ENCODE results near the gene ARHGAP10.

ARHGAP10 gene

DNA sequence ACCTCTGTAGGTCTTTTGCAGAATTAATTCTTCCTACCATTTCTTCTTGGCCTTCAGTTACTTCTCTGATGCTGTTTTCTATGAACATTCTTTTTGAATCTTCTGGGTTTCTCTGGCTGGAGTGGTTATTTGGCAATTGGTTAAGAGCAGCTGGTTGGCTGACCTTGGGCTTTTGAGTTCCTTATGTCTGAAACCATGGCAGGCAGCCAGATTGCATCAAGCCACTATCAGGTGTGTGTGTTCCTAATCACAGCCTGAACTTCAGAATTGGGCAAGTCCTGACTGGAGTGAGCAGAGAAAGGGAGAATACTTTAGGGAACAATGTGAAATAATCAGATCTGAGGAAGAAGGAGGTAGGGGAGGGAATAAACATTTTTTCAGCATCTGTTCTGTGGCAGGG is 90.2 kb downstream of the ARHGAP10 start:
- intact Hi-C loops (cut with DNase I) = no loop called here
- peak in 1 of 10 donors; percentile 14 for DNase-seq

GRCh38 chr4:147823130-147823529 is 91.2 kb downstream of the ARHGAP10 start:
- DNase-seq = no peak
- intact Hi-C loops (cut with DNase I) = no loop called here

- intact Hi-C loops (cut with DNase I) = no loop called here
Measured at GRCh38 chr4:147824316-147824715, 92.4 kb downstream of the ARHGAP10 start.

DNA sequence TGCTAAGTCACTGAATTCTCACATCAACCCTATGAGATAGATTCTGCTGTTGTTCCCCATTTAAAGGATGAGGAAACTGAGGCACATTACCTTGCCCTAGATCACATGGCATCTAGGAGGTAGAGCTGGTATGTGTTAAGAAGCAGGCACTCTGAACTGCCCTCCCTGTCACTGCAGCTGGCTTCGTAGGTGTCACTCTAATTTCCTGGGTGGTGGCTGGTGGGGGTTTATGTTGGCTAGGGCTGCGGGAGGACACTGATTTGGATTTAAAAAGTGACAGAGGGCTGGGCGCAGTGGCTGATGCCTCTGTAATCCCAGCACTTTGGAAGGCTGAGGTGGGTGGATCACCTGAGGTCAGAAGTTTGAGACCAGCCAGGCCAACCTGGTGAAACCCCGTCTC is 93.0 kb downstream of the ARHGAP10 start:
- intact Hi-C loops (cut with DNase I) = no loop called here

More at GRCh38 chr4:147824316-147824715, 92.4 kb downstream of the ARHGAP10 start:
- no peak for DNase-seq

GRCh38 chr4:147825451-147826287 is 93.8 kb downstream of the ARHGAP10 start:
- intact Hi-C loops (cut with DNase I) = no loop called here
- no peak for DNase-seq

More for the DNA sequence above, 93.0 kb downstream of the ARHGAP10 start:
- DNase-seq = no peak

DNA sequence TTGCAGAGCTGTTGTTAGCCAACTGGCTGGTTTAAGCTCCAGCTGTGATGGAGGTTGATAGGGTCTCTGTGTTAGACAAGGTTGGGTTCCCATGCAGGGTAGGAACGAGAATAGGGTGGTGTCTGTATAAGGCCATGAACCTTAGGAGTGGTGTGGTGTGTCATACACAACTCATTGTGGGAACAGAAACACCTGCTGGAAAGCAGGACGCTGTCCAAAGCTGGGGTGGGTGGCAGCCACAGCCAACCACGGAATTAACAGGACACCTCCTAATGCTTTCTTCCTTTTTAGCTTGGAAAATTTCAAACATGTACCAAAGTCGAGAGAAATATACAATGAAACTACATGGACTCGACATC is 94.4 kb downstream of the ARHGAP10 start:
- DNase-seq = no peak
- intact Hi-C loops (cut with DNase I) = no loop called here

DNA sequence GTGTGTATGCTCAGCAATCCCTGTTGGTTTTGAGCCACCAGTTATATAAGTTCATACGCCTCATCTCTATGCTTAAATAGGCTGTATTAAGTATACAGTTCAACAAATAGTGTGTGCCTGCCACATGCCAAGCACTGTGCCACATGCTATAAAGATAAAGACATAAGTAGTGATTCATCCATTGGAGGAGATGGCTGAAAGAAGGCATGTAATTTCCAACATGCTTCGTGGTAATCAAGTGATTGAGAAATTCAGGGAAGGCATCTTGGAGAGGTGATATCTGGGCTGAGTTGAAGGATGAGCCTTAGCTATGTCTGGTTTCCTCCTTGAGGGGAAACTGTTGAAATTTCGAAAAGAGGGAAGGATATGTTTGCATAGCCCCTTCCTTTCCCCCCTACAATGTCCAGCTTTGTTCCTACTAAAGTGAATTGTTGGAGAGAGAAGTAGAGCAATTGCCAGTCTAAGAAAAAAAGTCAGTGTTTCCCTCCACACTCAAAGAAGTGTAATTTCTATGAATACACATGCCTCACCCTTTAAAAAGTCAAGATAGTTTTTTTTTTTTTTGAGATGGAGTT is 96.5 kb downstream of the ARHGAP10 start:
- intact Hi-C loops (cut with DNase I) = no loop called here
- no peak for DNase-seq

DNA sequence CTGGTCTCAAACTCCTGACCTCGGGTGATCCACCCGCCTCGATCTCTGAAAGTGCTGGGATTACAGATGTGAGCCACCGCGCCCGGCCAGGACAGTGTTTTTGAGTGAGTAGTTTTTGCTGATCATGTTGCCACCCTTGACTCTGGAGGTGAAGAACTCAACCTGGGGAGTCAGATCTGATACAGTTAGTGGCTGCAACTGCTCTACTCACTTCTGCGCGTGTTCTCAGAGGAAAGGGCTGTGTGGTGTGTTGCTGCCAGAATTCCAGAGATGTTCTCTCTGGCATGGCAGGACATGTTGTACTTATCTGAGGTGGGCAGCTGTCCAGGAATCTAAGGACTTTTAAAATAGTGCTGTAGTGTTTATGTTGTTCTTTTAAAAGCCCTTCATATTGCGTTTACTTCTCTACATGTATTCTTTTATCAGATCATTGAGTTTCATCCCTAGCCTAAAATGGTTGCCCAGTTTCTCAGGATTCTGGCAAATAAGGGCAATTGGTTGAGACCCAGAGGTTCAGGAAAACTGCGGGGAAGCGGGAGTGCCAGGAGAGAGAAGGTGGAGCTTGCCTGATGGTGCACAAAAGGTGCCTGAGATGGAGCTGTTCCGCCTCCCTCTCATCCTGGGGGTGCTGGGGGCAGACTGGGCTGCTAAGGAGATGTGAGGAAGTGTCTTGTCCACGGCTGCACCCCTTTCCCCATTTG is 97.7 kb downstream of the ARHGAP10 start:
- no peak for DNase-seq
- intact Hi-C loops (cut with DNase I) = no loop called here

DNA sequence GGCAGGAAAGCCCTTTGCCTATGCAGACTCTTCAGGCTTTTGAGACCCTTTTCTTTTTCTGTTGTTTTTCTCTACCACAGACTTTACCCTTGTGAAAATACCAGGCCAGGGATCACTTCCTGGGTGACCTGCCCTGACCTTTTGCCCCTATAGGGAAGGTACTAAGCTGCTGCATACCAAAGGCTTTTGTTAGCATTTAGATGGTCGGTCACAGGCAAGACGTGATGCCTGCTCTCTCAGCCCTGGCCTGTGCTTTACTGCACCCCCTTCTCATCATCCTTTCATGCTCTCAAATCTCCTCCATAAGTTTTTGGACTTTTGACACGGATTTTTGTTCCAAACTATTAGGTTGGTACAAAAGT is 98.2 kb downstream of the ARHGAP10 start:
- intact Hi-C loops (cut with DNase I) = no loop called here
- DNase-seq = no peak

GRCh38 chr4:147830987-147831386 is 99.1 kb downstream of the ARHGAP10 start:
- no peak for DNase-seq
- intact Hi-C loops (cut with DNase I) = no loop called here

DNA sequence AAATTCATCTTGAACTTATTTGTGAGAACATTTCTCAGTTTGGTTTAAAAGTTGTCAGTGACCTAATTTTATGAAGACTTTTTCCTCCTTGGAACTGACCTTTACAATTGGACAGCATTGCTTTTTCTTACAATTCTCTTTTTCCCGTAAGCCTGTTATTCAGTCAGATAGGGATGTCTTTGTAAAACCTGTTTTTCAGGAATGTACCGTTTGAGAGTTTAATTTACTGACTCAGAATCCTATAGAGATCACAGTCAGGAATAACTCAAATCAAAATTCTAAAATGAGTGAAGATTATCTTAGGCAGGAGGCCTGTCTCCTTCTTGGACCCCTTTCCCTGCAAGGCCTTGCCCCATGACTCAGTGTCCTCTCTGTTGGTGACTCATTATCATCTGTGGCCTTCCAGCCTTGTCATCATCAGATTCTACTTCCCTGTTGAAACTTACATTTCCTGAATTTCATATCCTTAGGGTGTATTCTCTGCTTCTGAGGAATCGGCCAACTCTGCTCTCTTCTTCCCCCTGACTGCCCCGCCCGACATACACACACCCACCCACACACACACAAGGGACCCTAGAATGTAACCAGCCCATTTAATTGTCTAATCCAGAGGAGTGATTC is 99.8 kb downstream of the ARHGAP10 start:
- intact Hi-C loops (cut with DNase I) = no loop called here
- DNase-seq = no peak

- intact Hi-C loops (cut with DNase I) = no loop called here
- DNase-seq = no peak
Measured at GRCh38 chr4:147833254-147833653, 101.4 kb downstream of the ARHGAP10 start.

DNA sequence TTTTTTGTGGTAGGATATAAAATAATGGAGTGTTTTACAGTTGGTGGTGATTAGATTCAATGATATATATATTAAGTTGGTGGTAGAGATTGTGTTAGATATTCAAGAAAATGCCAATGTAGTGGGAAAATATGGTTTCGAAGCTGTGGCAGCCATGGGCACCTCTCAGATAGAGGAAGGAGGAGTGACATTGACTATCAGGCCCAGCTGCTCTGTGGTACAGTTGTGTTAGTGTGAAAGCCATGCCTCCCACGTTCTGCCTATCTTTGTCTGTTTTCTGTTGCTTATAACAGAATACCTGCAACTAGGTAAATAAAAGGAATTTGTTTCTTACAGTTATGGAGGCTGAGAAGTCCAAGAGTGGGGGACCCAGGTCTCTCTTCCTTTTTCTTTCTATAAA is 101.9 kb downstream of the ARHGAP10 start:
- intact Hi-C loops (cut with DNase I) = no loop called here

GRCh38 chr4:147834480-147834879 is 102.6 kb downstream of the ARHGAP10 start:
- no peak for DNase-seq
- intact Hi-C loops (cut with DNase I) = no loop called here

More for the DNA sequence above, 101.9 kb downstream of the ARHGAP10 start:
- DNase-seq = no peak

DNA sequence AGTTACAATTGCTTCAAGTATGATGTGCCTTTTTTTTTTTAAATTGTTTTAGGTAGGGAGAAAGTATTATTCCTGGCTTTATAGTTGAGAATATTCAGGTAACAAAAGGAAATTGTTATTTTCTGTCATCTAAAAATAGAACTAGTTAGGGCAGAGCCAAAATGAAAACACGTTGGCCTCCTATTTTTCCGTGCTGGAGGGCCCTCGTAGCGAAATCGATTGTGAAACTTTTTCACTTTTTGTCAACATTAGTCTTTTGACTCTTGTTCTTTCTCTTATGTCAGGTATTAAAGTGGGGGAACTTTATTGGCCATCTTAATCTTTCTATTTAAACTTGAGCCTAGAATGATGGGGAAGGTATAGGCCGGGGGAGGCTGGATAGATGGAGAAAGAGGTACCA is 104.9 kb downstream of the ARHGAP10 start:
- no peak for DNase-seq
- intact Hi-C loops (cut with DNase I) = no loop called here

DNA sequence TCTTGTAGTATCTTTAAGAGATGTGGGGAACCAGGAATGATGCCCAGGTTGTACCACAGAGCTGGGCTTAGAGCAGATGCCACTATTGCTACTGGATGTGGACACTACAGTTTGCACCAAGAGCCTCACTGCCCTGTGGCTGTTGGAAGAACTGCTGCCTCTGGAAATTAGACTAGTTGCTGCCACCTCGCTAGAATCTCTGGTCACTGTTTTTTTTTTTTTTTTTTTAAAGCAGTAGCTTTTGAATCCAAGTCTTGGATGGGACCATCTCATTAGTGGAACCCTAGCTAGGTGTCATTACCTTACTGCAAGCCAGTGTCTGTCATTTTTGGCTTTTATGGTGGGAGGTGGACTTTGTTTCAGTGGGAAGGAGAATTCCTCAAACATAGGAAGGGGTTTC is 105.5 kb downstream of the ARHGAP10 start:
- intact Hi-C loops (cut with DNase I) = no loop called here
- DNase-seq = no peak

DNA sequence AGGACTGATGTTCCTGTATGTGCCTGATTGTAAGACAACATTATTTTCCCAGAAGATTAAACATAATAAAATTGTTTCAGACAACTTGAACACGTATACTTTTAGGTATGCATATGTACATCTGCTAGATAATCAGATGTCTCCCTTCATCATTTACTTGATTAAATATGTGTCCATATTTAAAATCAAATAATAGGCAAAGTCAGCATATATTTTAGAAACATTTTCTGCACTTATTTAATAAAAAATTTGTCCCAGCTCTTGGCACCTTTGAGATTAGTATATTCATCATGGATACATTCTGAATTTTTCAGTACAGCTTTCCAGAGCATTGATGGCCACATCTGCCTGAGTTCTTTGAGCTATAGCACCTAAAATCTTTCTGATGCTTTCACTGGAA is 106.0 kb downstream of the ARHGAP10 start:
- no peak for DNase-seq
- intact Hi-C loops (cut with DNase I) = no loop called here

GRCh38 chr4:147839200-147839599 is 107.3 kb downstream of the ARHGAP10 start:
- DNase-seq = no peak
- intact Hi-C loops (cut with DNase I) = no loop called here

GRCh38 chr4:147839663-147840062 is 107.8 kb downstream of the ARHGAP10 start:
- no peak for DNase-seq
- intact Hi-C loops (cut with DNase I) = no loop called here

DNA sequence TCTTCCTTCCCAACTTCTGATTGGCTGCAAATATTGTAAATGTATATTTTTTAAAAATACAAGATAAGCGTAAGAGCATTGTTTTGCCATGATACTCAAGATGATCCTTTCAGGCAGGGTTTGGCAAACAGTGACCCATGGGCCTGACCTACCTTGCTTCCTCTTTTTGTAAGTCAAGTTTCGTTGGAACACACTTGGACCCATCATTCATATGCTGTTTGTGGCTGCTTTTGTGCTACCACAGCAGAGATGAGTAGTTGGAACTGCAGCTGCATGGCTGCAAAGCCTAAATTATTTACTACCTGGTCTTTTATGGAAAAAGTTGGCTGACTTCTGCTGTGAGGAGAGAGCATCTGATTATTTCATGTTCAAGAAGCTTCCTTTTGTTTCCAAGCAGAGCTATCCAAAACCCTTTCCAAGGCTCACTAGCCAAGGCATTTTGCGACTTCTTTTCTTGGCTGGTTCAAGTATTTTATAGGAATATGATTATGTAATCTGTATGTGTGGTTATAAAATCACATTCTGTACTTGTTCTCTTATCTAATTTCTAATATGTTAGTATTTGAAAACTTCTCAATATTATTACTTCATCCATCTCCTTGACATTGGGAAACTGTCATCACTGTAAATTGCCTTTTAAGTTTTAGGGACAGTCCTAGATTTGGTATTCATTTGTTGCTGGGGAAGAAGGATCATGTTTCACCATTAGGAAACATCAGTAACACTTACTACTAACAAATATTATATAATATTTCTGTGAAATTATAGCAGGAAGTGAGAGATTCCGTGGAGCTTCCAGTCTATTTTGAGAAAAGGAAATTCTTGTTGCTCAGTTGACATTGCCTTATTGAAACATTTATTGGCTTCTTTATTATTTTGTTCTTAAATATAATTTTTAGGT is 109.2 kb downstream of the ARHGAP10 start:
- DNase-seq = no peak
- intact Hi-C loops (cut with DNase I) = no loop called here

Data from posterior cingulate gyrus (tissue), 11 donors.